ENCODE data around the gene KRTAP21-2.
"Not testable (repeated sequence)": the region's sequence is repeated elsewhere in the genome, so short reads cannot be mapped to it uniquely, and the experiment has no call there.

GRCh38 chr21:30755328-30755727, 8.3 kb upstream of the KRTAP21-2 start, which contains the start of gene KRTAP21-1:
- TF ChIP-seq EZH2phosphoT487 (IDR thresholded peaks at IDR 0.05; ENCODE audit: borderline replicate concordance, low read length); CTCF (IDR thresholded peaks at IDR 0.05; ENCODE audit: low read depth, low read length, poor library complexity, severe bottlenecking): not testable (repeated sequence)

Data from DOHH2 (cell line).